Mesenteric fat pad (tissue), 1 donor: ENCODE data around the gene NFKBIE. TPM values are rescaled to one million over a fixed set of nuclear protein-coding genes. Genes with fewer than 3 reads are reported as not detected.

Experiments used
- DNase-seq: peaks from one replicate; pipeline ENCODE4 v3.0.0-alpha.2; 2020; ENCODE audit warnings: low spot score
- total RNA-seq: library from RNA; stranded (reverse); fragmentation: NEBNext Ultra II Directional; extraction: Animal tissue kit (Norgen Biotek cat#: 25700); gene quantifications from one replicate; pipeline ENCODE4 v1.2.1, GENCODE V29; 2021
- donor health status: DM: yes; HTN: yes; CAD: no.

NFKBIE gene
- total RNA-seq, 1 donor from 2014 or later, result 6.6 TPM

- DNase-seq, result no peak
Observed at GRCh38 chr6:44260451-44261297, 4.7 kb downstream of the NFKBIE start.

GRCh38 chr6:44260011-44260410 lies 5.3 kb downstream of the NFKBIE start:
- DNase-seq, result no peak

DNA sequence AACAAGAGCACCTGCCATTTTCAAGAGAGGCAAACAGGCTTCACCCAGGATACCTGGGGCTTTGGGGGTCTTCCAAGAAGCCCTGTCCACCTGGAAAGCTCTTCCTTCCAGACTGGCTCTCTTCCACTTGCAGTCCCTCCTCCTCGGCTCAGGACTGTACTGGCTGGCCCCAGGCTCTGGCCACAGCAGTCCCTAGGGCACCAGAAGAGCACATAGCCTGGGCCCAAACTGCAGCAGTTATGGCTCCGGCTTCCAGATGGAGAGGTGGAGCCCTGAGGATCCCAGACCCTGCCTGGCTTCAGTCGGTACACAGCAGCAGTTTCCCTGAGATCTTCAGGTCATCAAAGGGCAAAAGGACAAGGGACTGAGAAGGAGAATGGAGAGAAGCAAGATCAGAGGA lies 6.4 kb downstream of the NFKBIE start:
- no peak for DNase-seq

GRCh38 chr6:44258325-44258863 lies 7.0 kb downstream of the NFKBIE start:
- DNase-seq, result no peak

- DNase-seq, result no peak
Observed at GRCh38 chr6:44257753-44258324, 7.5 kb downstream of the NFKBIE start.

- DNase-seq, result no peak
Observed at GRCh38 chr6:44257025-44257752, 8.2 kb downstream of the NFKBIE start, which contains the start of gene SLC35B2. Gene SLC35B2 (minus strand): TSS chr6:44257528. CDS start chr6:44257410, 118 bp downstream.

DNA sequence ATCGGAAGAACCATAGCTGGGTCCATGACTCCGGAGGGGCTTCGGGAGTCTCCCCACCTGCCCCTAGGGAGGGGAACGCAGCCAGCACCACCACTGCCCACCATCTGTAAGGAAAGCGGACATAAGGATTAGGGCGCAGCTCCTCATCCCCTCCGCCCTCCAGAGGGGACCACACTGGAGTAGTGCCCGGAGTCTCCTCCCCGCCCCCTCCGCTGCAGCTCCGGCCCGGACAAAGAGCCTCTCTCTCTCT lies 8.7 kb downstream of the NFKBIE start:
- no peak for DNase-seq

DNA sequence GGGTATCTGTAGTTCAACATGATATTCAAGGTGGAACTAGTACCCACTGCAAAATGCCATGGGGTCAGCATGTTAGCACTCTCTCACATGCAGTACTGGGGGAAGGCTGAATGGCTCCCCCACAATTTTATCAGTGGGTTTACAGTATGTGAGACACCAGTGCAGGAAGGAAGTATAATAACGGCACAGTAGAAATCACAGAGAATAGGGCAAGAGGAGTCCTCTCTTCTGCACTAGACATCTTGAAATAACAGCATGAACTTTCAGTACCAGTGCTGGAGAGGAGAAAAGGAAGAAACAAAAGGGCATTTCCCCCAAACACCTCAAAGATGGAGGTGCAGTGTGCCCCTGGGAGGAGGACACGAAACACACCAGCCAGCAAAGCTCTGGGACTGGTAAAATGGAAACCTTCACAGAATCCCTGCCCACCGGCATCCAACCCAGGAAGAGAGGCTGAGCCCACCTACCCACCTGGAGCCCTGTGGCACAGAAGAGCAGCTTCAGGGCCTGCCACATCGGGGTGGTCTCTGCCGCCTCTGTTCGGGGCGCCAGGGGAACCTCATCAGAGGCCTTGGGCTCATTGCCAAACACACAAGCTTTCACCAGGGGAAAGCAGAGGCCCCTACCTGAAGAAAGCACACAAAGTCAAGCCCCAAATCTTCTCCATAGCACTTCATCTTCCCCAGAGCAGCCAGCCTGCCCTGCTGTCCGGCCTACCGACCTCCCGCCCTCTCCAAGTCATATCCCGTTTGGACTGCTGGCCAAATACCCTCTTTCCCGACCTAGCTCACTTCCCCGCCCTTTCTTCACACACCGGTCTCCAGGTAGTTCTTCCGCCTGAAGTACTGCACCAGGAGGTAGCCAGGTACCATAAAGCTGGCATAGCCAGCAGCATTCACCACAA lies 9.2 kb downstream of the NFKBIE start:
- DNase-seq, result no peak

- no peak for DNase-seq
Observed at GRCh38 chr6:44255105-44255808, 10.1 kb downstream of the NFKBIE start.

DNA sequence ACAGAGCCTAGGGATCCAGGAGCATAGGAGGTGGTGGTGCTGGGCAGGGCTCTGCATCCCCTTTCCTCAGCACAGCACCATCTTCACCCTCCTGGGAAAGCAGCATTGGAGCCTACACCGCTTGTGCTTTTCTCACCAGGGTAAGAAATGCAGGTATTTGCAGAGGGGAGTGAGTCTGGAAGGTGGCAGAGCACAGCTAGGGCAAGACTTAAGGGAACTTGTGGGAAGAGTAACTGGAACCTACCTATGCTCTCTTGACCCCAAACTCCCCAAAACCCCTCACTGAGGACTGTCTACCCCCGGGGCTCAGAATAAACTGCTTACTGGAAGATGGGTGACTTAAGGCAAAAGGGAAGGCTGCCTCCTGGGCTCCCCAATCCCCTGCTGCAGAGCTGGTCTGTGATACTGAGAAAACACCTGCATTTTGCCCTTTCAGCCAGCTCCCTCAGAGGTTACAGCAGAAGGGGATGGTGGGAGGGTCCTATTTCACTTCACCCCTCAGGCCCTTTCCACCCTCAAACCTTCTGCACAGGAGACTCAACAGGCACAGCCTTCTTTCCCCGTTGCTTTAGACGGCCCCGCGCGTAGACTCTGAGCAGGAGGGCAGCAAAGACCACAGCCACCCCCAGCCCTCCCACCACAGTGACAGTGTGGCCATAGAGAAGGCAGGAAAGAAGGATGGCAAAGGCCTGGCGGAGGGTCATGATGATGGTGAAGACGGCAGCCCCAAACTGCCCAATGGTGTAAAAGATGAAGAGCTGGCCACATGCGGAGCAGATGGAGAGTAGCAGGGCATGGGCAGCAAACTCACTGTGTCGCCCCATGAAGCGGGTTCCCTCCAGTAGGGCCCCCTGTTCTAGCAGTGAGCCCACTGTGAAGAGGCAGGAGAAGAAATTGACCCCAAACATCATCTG lies 10.9 kb downstream of the NFKBIE start:
- DNase-seq, result no peak

- DNase-seq, result no peak
Observed at GRCh38 chr6:44253307-44254101, 11.8 kb downstream of the NFKBIE start.

DNA sequence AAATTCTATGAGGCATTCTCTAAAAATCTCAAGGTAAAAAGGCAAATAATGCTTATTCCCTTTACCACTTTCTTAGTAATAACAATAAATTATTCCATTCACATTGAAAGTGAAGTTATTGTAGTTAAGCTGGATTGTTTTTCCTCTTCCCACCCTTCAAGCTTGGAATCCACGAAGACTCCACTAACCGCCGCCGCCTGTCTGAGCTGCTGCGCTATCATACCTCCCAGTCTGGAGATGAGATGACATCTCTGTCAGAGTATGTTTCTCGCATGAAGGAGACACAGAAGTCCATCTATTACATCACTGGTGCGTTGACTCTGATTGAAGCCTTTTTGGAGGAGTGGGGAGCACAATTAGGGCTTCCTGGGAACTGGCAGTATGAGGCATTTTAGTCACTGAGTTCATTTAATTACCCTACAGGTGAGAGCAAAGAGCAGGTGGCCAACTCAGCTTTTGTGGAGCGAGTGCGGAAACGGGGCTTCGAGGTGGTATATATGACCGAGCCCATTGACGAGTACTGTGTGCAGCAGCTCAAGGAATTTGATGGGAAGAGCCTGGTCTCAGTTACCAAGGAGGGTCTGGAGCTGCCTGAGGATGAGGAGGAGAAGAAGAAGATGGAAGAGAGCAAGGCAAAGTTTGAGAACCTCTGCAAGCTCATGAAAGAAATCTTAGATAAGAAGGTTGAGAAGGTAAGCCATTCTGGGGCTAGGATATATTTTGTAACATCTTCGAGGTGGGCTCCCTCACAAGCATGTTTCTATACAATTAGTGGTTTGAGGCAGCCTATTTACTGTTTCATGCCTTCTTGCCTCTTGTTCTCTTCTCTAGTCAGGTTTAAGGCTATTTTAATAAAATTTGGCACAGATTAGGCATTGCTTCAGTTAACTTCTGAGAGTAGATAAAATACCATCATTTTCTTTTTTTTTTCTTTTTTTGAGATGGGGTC lies 13.5 kb downstream of the NFKBIE start:
- DNase-seq, result no peak

GRCh38 chr6:44250718-44251123 lies 14.6 kb downstream of the NFKBIE start:
- no peak for DNase-seq

GRCh38 chr6:44250067-44250717 lies 15.2 kb downstream of the NFKBIE start:
- no peak for DNase-seq

- no peak for DNase-seq
Observed at GRCh38 chr6:44249082-44249748, 16.1 kb downstream of the NFKBIE start.

DNA sequence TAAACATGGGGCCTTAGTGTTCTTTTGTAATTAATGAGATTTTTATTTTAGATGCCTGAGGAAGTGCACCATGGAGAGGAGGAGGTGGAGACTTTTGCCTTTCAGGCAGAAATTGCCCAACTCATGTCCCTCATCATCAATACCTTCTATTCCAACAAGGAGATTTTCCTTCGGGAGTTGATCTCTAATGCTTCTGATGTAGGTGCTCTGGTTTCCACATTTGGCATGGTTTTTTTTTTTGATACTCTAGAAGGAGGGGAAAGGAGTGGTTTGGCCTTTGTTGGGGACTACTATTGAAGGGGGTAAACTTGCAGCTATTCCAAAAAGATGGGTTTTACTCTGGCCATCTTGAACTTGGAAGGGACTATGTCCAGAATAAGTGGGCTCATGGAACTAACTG lies 16.8 kb downstream of the NFKBIE start:
- DNase-seq, result no peak
